ENCODE data around the gene SOX8. TPM values are rescaled to one million over a fixed set of nuclear protein-coding genes. Genes with fewer than 3 reads are reported as not detected.

The SOX8 gene
- total RNA-seq, 1 experiment from 2014 or later, result not detected

GRCh38 chr16:967077-967541 is 14.5 kb upstream of the SOX8 start:
- Histone ChIP-seq H3K79me2 (ENCODE audit: low read depth) (peaks cover 8% of the 10 kb centered on the region; the same call in 1 of the 2 replicates), H3K9me3 (ENCODE audit: insufficient read depth, low read depth) (no peaks in the 10 kb centered on the region), H3K4me1 (replicated peaks; ENCODE audit: insufficient read depth) (peaks cover 8% of the 10 kb centered on the region), H3K27me3 (ENCODE audit: insufficient read depth, low read depth) (peaks cover 9% of the 10 kb centered on the region; the same call in 1 of the 2 replicates), H3K4me2 (no peak overlapping the region), H3K27ac (no peak overlapping the region), H3K9me2 (ENCODE audit: insufficient read depth) (no peaks in the 10 kb centered on the region), H3K36me3 (ENCODE audit: low read depth) (no peaks in the 10 kb centered on the region), H4K20me1 (ENCODE audit: insufficient read depth) (no peaks in the 10 kb centered on the region; the same call in 1 of the 2 replicates), H2AFZ (no peak overlapping the region), H3F3A (ENCODE audit: insufficient read depth, low read depth) (peaks cover 3% of the 10 kb centered on the region; the same call in 1 of the 2 replicates), H3K4me3 (no peak overlapping the region)
- no peak for DNase-seq
- no TSS peak for BruUV-seq (replicated peaks)
- TF ChIP-seq EZH2 (IDR thresholded peaks at IDR 0.05; ENCODE audit: low read depth) (no peak), CTCF (conservative IDR thresholded peaks at IDR 0.05) (no peak)
- CTCF ChIA-PET, result no interaction called here
- POLR2A ChIA-PET (ENCODE audit: unreplicated experiment), result no interaction called here
- intact Hi-C loops (cut with micrococcal nuclease; ENCODE audit: unreplicated experiment), result no loop called here

GRCh38 chr16:967546-968295 is 13.8 kb upstream of the SOX8 start:
- H3K36me3 ChIP-seq (ENCODE audit: low read depth), result no peaks in the 10 kb centered on the region
- no peak overlapping the region for H3K27ac ChIP-seq
- H3K27me3 ChIP-seq (ENCODE audit: insufficient read depth, low read depth), result peaks cover 13% of the 10 kb centered on the region; the same call in 1 of the 2 replicates
- ChIA-PET POLR2A (ENCODE audit: unreplicated experiment) (no interaction called here), CTCF (no interaction called here)
- H3K9me2 ChIP-seq (ENCODE audit: insufficient read depth), result no peaks in the 10 kb centered on the region
- no peaks in the 10 kb centered on the region; the same call in 1 of the 2 replicates for H4K20me1 ChIP-seq (ENCODE audit: insufficient read depth)
- DNase-seq, result no peak
- peaks cover 8% of the 10 kb centered on the region for H3K4me1 ChIP-seq (replicated peaks; ENCODE audit: insufficient read depth)
- H3K4me2 ChIP-seq, result no peak overlapping the region
- intact Hi-C loops (cut with micrococcal nuclease; ENCODE audit: unreplicated experiment), result no loop called here
- H3K9me3 ChIP-seq (ENCODE audit: insufficient read depth, low read depth), result no peaks in the 10 kb centered on the region
- peaks cover 8% of the 10 kb centered on the region; the same call in 1 of the 2 replicates for H3K79me2 ChIP-seq (ENCODE audit: low read depth)
- peaks cover 3% of the 10 kb centered on the region; the same call in 1 of the 2 replicates for H3F3A ChIP-seq (ENCODE audit: insufficient read depth, low read depth)
- H2AFZ ChIP-seq, result no peak overlapping the region
- TF ChIP-seq CTCF (conservative IDR thresholded peaks at IDR 0.05), result no peak
- no TSS peak for BruUV-seq (replicated peaks)
- no peak overlapping the region for H3K4me3 ChIP-seq

- H3K4me3 ChIP-seq, result no peak overlapping the region
- POLR2A ChIA-PET (ENCODE audit: unreplicated experiment), result no interaction called here
- peaks cover 8% of the 10 kb centered on the region for H3K4me1 ChIP-seq (replicated peaks; ENCODE audit: insufficient read depth)
- no peak overlapping the region for H3K4me2 ChIP-seq
- H4K20me1 ChIP-seq (ENCODE audit: insufficient read depth), result no peaks in the 10 kb centered on the region; the same call in 1 of the 2 replicates
- H2AFZ ChIP-seq, result no peak overlapping the region
- peaks cover 3% of the 10 kb centered on the region; the same call in 1 of the 2 replicates for H3F3A ChIP-seq (ENCODE audit: insufficient read depth, low read depth)
- H3K27ac ChIP-seq, result no peak overlapping the region
- H3K27me3 ChIP-seq (ENCODE audit: insufficient read depth, low read depth), result peaks cover 22% of the 10 kb centered on the region
- no peaks in the 10 kb centered on the region for H3K9me3 ChIP-seq (ENCODE audit: insufficient read depth, low read depth)
- no peaks in the 10 kb centered on the region for H3K36me3 ChIP-seq (ENCODE audit: low read depth)
- DNase-seq, result no peak
- no peak for TF ChIP-seq EZH2 (IDR thresholded peaks at IDR 0.05; ENCODE audit: low read depth)
- no peak for TF ChIP-seq CTCF (conservative IDR thresholded peaks at IDR 0.05)
- intact Hi-C loops (cut with micrococcal nuclease; ENCODE audit: unreplicated experiment), result no loop called here
- H3K79me2 ChIP-seq (ENCODE audit: low read depth), result peaks cover 8% of the 10 kb centered on the region; the same call in 1 of the 2 replicates
- no TSS peak for BruUV-seq (replicated peaks)
- CTCF ChIA-PET, result no interaction called here
- no peaks in the 10 kb centered on the region for H3K9me2 ChIP-seq (ENCODE audit: insufficient read depth)
Measured at GRCh38 chr16:968620-969019, 12.9 kb upstream of the SOX8 start.

All from PC-9 (cell line).